OCI-LY3 (cell line): Measurements from ENCODE around the gene COTL1.

Experiments used
- H2AFZ ChIP-seq: fragments of 200-600, 300-600 bp; shearing (Covaris generic); 2 replicates; pipeline ENCODE4 v1.6.0; 2014; ENCODE audit warnings: antibody characterized with exemption, low read depth, low read length
- H3K27ac ChIP-seq: fragments of 200-600, 300-600 bp; sonication (generic); 2 replicates; pipeline ENCODE4 v1.5.1; 2014; ENCODE audit warnings: mild to moderate bottlenecking, low read length, moderate library complexity, mixed read lengths
- H3K27me3 ChIP-seq: fragments of 200-600, 300-600 bp; sonication (generic); 2 replicates; pipeline ENCODE4 v1.6.1; 2014; ENCODE audit warnings: low read depth, low read length, mixed read lengths
- H3K36me3 ChIP-seq: fragments of 200-600, 300-600 bp; sonication (generic); replicated peaks from 2 replicates; pipeline ENCODE3; 2014; ENCODE audit warnings: low read depth, low read length, mixed read lengths
- H3K4me1 ChIP-seq: fragments of 300-600, 200-600 bp; sonication (generic); 2 replicates; pipeline ENCODE4 v1.6.1; 2014; ENCODE audit warnings: low read length, mixed read lengths
- H3K4me2 ChIP-seq: fragments of 200-600, 300-600 bp; sonication (generic); 2 replicates; pipeline ENCODE4 v1.6.1; 2014; ENCODE audit warnings: low read length, mixed read lengths
- H3K4me3 ChIP-seq: fragments of 300-600, 200-600 bp; sonication (generic); 2 replicates; pipeline ENCODE4 v1.5.1; 2014; ENCODE audit warnings: antibody characterized with exemption, mild to moderate bottlenecking, low read length, moderate library complexity
- H3K79me2 ChIP-seq: fragments of 300-600, 200-600 bp; shearing (Covaris generic); 2 replicates; pipeline ENCODE4 v1.6.1; 2014; ENCODE audit warnings: mild to moderate bottlenecking, low read length, mixed read lengths
- H3K9ac ChIP-seq: fragments of 300-600, 200-600 bp; shearing (Covaris generic); 2 replicates; pipeline ENCODE4 v1.6.0; 2014; ENCODE audit warnings: mild to moderate bottlenecking, low read length, moderate library complexity
- H3K9me3 ChIP-seq: fragments of 200-600, 300-600 bp; shearing (Covaris generic); 2 replicates; pipeline ENCODE4 v1.6.1; 2014; ENCODE audit warnings: low read length, mixed read lengths; ENCODE audit not compliant: insufficient read depth
- H4K20me1 ChIP-seq: fragments of 200-600, 300-600 bp; sonication (generic); 2 replicates; pipeline ENCODE4 v1.6.1; 2016; ENCODE audit warnings: low read length, mixed read lengths; ENCODE audit not compliant: insufficient read depth
- EZH2phosphoT487 ChIP-seq: fragments of 200-600 bp; shearing (Covaris generic); IDR thresholded peaks from 2 replicates; pipeline ENCODE4 v1.6.1; 2018; ENCODE audit warnings: antibody characterized with exemption, mixed run types, low read depth
- TF ChIP-seq, protein P1 (sequence below): fragments of 200-600, 300-600 bp; sonication (generic); IDR thresholded peaks from 2 replicates; pipeline ENCODE4 v1.5.1; 2014; ENCODE audit warnings: antibody characterized with exemption, low read length, low read depth

Gene COTL1

DNA sequence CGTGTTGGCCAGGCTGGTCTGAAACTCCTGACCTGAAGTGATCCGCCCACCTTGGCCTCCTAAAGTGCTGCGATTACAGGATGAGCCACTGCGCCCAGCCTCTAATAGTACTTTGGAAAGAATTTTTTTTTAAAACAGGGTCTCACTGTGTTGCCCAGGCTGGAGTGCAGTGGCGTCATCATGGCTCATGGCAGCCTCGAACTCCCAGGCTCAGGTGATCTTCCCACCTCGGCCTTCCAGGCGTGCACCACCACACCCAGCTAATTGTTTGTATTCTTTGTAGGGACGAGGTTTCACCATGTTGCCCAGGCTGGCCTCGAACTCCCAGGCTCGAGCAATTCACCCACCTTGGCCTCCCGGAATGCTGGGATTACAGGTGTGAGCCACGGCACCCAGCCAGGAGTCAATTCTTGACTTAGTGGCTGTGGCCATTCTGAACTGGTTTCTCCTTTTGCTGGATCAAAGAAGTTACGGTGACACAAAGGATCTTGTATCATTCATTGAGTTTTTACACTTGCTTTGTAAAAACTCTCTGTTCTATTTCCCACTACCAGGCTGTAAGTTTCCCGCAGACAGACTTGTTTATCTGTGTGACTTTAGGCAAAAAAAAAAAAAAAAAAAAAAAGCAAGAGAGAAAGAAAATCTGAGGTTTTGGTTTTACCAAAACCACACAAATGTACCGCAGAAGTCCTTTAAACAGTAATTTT lies 12.7 kb upstream of the COTL1 start:
- H3K4me1 ChIP-seq: peaks cover 26% of the 10 kb centered on the region
- TF ChIP-seq, protein P1, sequence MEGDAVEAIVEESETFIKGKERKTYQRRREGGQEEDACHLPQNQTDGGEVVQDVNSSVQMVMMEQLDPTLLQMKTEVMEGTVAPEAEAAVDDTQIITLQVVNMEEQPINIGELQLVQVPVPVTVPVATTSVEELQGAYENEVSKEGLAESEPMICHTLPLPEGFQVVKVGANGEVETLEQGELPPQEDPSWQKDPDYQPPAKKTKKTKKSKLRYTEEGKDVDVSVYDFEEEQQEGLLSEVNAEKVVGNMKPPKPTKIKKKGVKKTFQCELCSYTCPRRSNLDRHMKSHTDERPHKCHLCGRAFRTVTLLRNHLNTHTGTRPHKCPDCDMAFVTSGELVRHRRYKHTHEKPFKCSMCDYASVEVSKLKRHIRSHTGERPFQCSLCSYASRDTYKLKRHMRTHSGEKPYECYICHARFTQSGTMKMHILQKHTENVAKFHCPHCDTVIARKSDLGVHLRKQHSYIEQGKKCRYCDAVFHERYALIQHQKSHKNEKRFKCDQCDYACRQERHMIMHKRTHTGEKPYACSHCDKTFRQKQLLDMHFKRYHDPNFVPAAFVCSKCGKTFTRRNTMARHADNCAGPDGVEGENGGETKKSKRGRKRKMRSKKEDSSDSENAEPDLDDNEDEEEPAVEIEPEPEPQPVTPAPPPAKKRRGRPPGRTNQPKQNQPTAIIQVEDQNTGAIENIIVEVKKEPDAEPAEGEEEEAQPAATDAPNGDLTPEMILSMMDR: no peak
- no peak for TF ChIP-seq EZH2phosphoT487
- H2AFZ ChIP-seq: no peak overlapping the region
- no peak overlapping the region for H3K4me3 ChIP-seq
- H3K36me3 ChIP-seq: no peaks in the 10 kb centered on the region
- H3K27ac ChIP-seq: no peak overlapping the region
- no peak overlapping the region for H3K9ac ChIP-seq
- peaks cover 32% of the 10 kb centered on the region for H3K27me3 ChIP-seq
- no peaks in the 10 kb centered on the region for H3K79me2 ChIP-seq
- H3K4me2 ChIP-seq: no peak overlapping the region
- H4K20me1 ChIP-seq: no peaks in the 10 kb centered on the region
- no peaks in the 10 kb centered on the region for H3K9me3 ChIP-seq

DNA sequence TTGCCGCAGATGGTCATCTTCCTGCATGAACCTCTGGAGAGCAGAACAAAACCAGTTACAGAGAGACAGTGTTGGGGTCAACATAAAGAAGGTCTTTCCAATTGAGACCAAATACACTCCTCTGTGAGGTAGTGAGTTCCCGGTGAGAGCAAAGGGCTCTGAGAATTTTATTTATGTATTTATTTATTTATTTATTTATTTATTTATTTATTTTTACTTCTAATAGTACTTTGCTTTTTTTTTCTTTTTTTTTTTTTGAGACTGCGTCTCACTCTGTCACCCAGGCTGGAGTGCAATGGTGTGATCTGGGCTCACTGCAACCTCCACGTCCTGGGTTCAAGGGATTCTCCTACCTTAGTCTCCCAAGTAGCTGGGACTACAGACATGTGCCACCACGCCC lies 12.1 kb upstream of the COTL1 start:
- no peak overlapping the region for H3K4me3 ChIP-seq
- H3K27me3 ChIP-seq: peaks cover 37% of the 10 kb centered on the region
- H3K79me2 ChIP-seq: no peaks in the 10 kb centered on the region
- no peaks in the 10 kb centered on the region for H3K36me3 ChIP-seq
- H3K27ac ChIP-seq: no peak overlapping the region
- peaks cover 26% of the 10 kb centered on the region for H3K4me1 ChIP-seq
- H4K20me1 ChIP-seq: no peaks in the 10 kb centered on the region
- no peak overlapping the region for H3K9ac ChIP-seq
- no peak for TF ChIP-seq EZH2phosphoT487
- TF ChIP-seq, protein P1: no peak
- H3K4me2 ChIP-seq: no peak overlapping the region
- no peak overlapping the region for H2AFZ ChIP-seq
- H3K9me3 ChIP-seq: no peaks in the 10 kb centered on the region

DNA sequence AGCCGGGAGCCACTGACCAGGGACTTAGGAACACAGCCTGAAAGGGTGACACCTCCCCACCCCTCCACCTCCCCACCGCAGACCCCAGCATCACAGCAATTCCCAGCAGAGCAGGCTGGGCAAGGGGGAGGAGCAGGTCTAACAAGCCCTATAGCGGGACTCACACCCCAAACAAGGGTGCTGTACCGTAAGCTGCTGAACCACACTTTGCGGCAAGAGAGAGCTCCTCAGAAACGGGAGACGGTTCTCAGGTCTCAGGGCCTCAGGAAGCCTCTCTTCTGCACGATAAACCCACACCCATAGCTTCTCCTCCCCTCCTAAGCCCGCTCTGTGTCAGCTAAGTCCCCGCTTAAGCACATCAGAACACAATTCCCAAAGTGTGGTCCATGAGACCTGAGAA lies 11.7 kb upstream of the COTL1 start:
- H4K20me1 ChIP-seq: no peaks in the 10 kb centered on the region
- no peak overlapping the region for H3K4me2 ChIP-seq
- H3K27me3 ChIP-seq: peaks cover 37% of the 10 kb centered on the region
- no peak overlapping the region for H2AFZ ChIP-seq
- H3K4me3 ChIP-seq: no peak overlapping the region
- H3K4me1 ChIP-seq: peaks cover 26% of the 10 kb centered on the region
- no peak for TF ChIP-seq EZH2phosphoT487
- TF ChIP-seq, protein P1: no peak
- H3K36me3 ChIP-seq: no peaks in the 10 kb centered on the region
- H3K9me3 ChIP-seq: no peaks in the 10 kb centered on the region
- no peak overlapping the region for H3K27ac ChIP-seq
- no peaks in the 10 kb centered on the region for H3K79me2 ChIP-seq
- H3K9ac ChIP-seq: no peak overlapping the region

DNA sequence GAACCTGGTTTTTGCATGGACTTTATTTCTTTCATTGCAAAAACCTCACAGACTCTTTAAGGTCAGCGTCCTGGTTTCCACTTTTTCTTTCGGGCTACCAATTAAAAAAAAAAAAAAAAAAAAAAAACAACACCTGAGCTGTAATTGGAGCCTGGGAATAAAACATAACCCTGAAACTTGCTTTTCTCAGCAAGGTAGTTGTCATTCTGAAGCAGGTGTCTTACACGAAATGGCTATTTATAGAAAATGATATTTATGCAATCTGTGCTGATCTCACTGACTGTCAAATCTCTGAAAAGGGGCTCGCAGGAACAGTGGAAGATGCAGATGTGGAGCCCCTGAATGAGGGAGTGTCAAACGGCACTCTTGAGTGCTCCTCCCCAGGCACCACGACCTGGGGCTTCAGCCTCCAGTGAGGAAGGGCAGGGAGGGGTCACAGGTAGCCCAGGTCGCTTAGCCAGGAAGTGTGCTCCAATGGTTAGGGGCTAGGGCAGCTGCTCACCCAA lies 10.4 kb upstream of the COTL1 start:
- H2AFZ ChIP-seq: no peak overlapping the region
- H3K79me2 ChIP-seq: no peaks in the 10 kb centered on the region
- no peaks in the 10 kb centered on the region for H3K9me3 ChIP-seq
- no peak overlapping the region for H3K9ac ChIP-seq
- no peak overlapping the region for H3K4me3 ChIP-seq
- H3K36me3 ChIP-seq: no peaks in the 10 kb centered on the region
- peaks cover 37% of the 10 kb centered on the region for H3K27me3 ChIP-seq
- peaks cover 26% of the 10 kb centered on the region for H3K4me1 ChIP-seq
- peak overlapping the region; percentile 52 for H3K4me2 ChIP-seq
- H3K27ac ChIP-seq: no peak overlapping the region
- TF ChIP-seq EZH2phosphoT487: no peak
- TF ChIP-seq, protein P1: no peak
- H4K20me1 ChIP-seq: no peaks in the 10 kb centered on the region
